Measurements from ENCODE around the gene PTER.

The PTER gene

GRCh38 chr10:16470747-16471146, 33.9 kb downstream of the PTER start:
- DNase-seq (ENCODE audit: low read depth, low spot score) = no peak

DNA sequence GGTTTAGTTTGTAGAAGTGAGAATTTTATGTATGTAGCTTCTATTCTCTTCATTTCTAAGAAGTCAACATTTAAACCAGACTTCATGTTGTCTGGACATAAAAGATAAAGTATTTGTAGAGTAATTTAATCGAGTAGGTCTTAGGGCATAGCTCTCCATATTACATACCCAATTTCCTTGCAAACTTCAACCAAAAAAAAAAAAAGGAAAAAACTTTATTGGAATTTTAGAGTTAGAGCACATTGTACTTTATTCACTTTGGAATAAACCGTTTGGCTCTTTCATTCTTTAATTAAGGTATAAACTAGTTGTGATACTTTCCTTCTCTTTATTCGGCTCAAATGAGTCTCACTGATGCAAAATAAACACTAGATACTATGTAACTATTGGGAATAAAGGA, 36.0 kb downstream of the PTER start:
- no peak for DNase-seq (ENCODE audit: low read depth, low spot score)

GRCh38 chr10:16477757-16478156, 40.9 kb downstream of the PTER start:
- no peak for DNase-seq (ENCODE audit: low read depth, low spot score)

DNA sequence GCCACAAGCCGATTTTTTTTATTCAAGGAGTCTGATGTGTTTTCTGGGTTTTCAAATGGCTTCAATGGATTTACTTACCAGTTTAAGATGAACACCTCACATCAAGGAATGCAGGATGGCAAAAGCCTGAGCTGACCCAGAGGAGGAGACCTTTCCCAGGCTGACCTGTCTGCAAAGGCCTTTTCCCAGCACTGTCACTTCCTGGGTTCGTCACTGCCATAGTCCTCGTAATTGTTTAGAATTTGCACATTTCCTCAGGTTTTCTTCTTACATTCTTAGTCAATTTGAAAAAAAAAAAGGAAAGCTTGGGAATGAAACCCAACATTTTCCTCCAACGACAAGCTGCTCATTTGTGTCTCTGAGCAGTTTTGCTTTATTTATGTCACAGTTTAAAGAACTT, 42.0 kb downstream of the PTER start:
- no peak for DNase-seq (ENCODE audit: low read depth, low spot score)

DNA sequence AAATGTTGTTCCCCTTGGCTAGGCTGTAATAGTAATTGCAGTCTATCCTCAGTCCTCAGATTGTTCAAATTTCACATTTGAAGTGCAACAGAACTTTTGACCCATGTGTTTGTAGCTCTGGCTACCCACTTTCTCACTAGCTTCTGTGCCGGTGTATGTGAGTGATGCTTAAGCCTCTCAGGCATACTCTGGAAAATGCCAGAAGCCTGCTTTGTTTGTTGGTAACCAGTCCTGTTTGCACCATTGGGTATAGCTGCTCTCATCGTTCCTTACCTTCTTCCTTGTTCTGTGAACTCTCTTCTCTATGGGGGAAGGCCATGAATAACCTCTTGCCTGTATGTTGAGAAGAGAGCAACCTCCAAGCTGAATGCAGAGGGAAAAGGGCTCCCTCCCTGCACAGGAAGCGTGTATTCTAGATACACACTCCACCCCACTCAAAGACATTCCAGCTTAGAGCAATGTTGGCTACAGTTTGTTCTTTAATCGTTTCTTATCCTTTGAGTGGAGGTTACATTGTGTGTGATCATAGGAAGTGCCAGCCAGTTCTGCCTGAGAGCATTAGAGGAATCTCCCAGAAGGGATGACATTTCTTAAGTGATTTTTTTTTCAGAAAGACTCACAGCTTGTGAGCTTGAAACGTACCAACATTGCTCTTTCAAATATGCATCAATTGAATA, 44.4 kb downstream of the PTER start:
- DNase-seq (ENCODE audit: low read depth, low spot score) = no peak

DNA sequence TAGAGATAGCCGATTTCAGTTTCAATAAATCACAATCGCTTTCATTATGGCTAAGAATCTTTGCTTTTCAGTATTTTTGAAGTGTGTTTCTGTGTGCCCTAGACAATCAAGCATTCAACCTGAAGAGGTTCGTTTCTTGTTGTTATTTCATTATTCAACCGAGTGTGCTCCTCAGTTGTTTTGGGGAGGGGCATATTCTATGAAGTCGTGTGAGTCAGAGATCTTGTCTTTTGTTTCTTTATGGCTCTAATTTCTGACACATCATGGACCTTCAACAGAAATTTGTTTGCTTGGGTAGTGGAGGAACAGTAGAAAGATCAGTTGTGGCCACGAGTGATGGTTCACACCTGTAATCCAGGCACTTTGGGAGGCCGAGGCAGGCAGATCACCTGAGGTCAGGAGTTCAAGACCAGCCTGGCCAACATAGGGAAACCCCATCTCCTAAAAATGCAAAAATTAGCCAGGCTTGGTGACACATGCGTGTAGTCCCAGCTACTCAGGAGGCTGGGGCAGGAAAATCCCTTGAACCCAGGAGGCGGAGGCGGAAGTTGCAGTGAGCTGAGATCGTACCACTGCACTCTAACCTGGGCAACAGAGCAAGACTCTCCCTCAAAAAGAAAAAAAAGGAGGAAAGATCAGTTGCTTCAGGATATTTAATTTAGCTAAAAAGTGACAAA, 46.6 kb downstream of the PTER start:
- no peak for DNase-seq (ENCODE audit: low read depth, low spot score)

DNA sequence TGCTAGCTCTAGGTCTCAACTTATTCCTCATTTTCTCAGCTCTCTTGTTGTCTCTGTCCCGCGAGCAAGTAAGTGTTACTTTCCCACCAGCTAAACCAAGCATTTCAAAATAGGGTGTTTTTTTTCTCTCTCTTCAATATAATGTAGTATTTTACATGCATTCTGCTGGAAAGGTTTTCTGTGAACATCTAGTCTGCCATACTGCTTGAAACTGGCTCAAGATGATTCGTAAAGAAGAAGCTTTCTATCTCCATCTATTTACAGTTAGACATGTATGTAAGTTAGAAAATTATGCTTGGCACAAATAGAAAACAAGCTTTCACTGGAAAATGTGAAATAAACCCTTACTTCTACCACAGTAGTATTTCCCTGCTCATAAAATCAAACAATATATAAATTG, 53.7 kb downstream of the PTER start:
- DNase-seq (ENCODE audit: low read depth, low spot score) = no peak

GRCh38 chr10:16491933-16492332, 55.1 kb downstream of the PTER start:
- DNase-seq (ENCODE audit: low read depth, low spot score) = no peak

DNA sequence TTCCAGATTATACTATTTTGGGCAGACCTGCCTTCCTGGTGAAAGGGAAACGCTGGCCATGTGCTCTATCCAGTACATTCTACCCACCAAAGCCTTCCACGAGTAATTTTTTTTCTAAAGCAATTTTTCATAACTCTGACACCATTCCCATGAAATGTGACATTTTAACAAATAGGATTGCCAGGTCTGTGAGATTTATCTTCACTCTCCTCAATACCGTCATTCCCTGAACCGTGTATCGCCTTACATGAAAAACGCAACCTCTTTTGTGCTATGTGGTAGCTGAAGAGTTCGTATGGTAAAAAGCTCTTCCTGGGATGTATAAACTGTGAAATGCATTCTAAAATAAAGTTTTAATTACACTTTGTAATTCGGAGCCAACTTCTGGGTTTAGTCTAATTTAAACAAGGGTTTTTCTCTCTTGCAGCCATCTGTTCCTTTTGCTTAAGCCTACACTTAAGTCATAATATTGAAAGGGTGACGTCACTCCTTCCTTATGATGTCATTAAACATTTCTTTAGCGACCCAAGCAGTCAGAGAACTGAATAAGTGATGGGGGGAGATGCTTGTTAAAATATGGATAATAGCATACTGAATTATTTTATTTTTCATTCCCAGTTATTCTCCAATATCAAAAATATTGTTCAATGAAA, 57.2 kb downstream of the PTER start:
- no peak for DNase-seq (ENCODE audit: low read depth, low spot score)

- DNase-seq (ENCODE audit: low read depth, low spot score) = no peak
These were observed 61.1 kb downstream of the PTER start for GRCh38 chr10:16497911-16498310.

- DNase-seq (ENCODE audit: low read depth, low spot score) = no peak
These were observed 68.4 kb downstream of the PTER start for GRCh38 chr10:16505161-16505560.

DNA sequence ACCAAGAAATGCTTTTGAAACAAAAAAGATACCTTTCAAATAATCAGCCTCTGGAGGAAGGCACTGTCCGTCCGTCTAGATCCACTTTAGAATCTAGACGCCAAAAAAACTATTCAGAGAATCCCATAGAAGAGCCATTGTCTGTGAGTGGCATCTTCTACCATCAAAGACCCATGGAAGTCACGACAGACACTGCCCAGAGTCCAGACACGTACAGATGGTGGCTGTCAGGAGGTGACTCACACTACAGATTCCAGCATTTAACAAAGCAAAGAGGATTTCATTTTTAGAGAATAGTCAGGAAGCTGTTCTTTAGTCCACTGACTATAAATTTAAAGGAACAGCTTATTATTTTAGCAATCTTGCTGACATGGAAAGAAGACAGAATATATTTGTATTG, 73.2 kb downstream of the PTER start:
- no peak for DNase-seq (ENCODE audit: low read depth, low spot score)

GRCh38 chr10:16510843-16511242, 74.0 kb downstream of the PTER start:
- no peak for DNase-seq (ENCODE audit: low read depth, low spot score)

DNA sequence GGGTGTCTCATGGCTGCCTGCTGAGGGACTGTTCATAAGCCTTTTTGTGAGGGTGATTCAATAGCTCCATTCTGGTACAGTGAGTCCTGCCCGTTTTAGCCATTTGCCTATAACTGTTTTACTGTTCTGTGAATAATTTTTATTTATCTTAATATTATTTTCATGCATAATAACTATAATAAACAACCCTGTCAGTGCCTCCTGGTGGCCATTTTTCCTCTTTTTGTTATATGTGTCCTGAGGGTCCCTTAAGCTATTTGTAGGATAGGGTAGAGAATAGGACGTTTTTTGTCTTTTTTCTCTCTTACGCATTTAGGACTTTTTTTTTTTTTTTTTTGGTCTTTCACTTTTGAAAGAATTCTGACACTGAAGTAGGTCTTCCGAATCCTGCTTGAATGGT, 82.0 kb downstream of the PTER start:
- DNase-seq (ENCODE audit: low read depth, low spot score) = no peak

GRCh38 chr10:16519250-16519907, 82.6 kb downstream of the PTER start:
- no peak for DNase-seq (ENCODE audit: low read depth, low spot score)

GRCh38 chr10:16519908-16520861, 83.4 kb downstream of the PTER start:
- DNase-seq (ENCODE audit: low read depth, low spot score) = no peak

- no peak for DNase-seq (ENCODE audit: low read depth, low spot score)
These were observed 84.1 kb downstream of the PTER start for GRCh38 chr10:16520900-16521299.

DNA sequence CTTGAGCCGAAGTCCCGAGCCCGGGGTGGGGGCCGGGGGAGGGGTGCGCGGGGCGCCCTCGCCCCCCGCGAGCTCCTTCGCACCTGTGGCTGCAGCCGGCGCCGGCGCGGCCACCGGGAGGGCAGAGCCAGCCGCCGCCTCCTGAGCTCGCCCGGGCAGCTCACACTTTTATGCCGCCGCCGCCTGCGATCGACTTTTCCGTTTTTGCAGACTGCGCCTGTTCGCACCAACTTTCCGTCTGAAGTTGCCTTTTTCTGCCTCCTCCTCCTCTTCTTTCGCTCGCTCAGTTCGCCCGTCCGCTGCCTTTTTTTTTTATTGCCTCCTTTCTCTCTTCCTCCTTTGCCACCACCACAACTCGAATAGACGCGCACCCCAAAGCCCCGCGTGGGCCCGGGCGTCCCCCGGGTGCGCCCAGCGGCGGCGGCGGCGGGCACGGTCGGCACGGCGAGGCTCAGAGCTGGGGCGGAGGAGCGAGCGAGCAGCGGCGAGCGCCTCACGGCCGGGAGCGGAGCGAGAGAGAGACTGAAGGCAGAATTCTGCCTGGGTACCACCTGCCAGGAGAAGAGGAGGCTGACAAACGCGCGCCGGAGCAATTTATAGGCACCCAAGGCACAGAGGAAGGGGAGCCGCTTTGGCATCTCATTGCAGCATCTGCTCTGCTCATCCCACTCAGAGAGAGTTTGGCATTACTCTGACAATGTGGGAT, 84.7 kb downstream of the PTER start, which contains the start of gene C1QL3:
Gene C1QL3 (minus strand): TSS at position 569 of the 706 bp plus-strand sequence. CDS start 814 bp downstream, outside the sequence.
- DNase-seq (ENCODE audit: low read depth, low spot score) = no peak

- no peak for DNase-seq (ENCODE audit: low read depth, low spot score)
These were observed 90.6 kb downstream of the PTER start for GRCh38 chr10:16527452-16527851.

GRCh38 chr10:16529853-16530252, 93.0 kb downstream of the PTER start:
- no peak for DNase-seq (ENCODE audit: low read depth, low spot score)

DNA sequence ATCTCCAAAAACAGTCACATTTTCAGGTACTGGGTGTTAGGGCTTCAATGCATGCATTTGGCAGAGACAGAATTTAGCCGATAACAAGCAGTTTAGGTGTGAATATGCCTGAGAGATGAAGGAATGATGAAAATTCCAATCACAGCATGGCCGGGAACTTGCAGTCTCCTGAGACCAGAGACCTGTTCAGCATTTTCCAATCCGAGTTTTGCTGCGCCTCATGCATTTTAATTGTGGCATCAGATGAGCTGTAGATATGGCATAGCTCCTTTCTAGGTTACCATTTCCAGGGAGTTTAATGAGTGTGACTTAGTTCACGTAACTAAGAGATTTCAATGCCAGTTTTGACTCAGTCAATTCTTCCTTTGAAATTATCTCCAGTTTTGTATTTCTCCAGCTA, 99.3 kb downstream of the PTER start:
- no peak for DNase-seq (ENCODE audit: low read depth, low spot score)

Measured in activated CD4-positive, CD25-positive, alpha-beta regulatory T cell treated with anti-CD3 and anti-CD28 coated beads, Interleukin-2, amount 50 U/mL, for 16 hours (primary cell).